Measurements from ENCODE around the gene DUSP8.

- no peak for TF ChIP-seq CTCF (conservative IDR thresholded peaks at IDR 0.05; ENCODE audit: low read length)
- no peak for TF ChIP-seq EZH2phosphoT487 (IDR thresholded peaks at IDR 0.05; ENCODE audit: borderline replicate concordance)
These were observed 40.0 kb downstream of the DUSP8 start for GRCh38 chr11:1532014-1532586.
